ENCODE data around the gene NETO2. TPM values are rescaled to one million over a fixed set of nuclear protein-coding genes. Genes with fewer than 3 reads are reported as not detected.

Gene NETO2
- total RNA-seq, 1 experiment from 2014 or later = 28.6 TPM

- Histone ChIP-seq H3K27ac (ENCODE audit: insufficient read length, low read depth, low read length) (no peak overlapping the region), H2AFZ (ENCODE audit: low read length) (no peak overlapping the region), H3K79me2 (ENCODE audit: insufficient read depth, low read length) (peaks cover 1% of the 10 kb centered on the region; the same call in 1 of the 2 replicates), H3K4me1 (ENCODE audit: insufficient read depth, low read length) (no peaks in the 10 kb centered on the region), H3K18ac (ENCODE audit: insufficient read length, low read depth, low read length) (no peak overlapping the region), H3K9ac (ENCODE audit: extremely low read depth, insufficient read length, low read length) (no peak overlapping the region), H3K23ac (ENCODE audit: insufficient read length, low read depth, low read length) (no peak overlapping the region), H2BK120ac (ENCODE audit: low read depth, low read length, poor library complexity, severe bottlenecking) (no peak overlapping the region), H4K20me1 (ENCODE audit: control insufficient read depth, insufficient read depth, insufficient read length) (no peaks in the 10 kb centered on the region), H4K91ac (ENCODE audit: insufficient read length, low read depth, low read length) (no peak overlapping the region), H3K27me3 (ENCODE audit: insufficient read depth, low read length) (peaks cover 3% of the 10 kb centered on the region; the same call in 1 of the 2 replicates), H2BK12ac (ENCODE audit: insufficient read length, low read depth, low read length) (no peak overlapping the region), H3K14ac (ENCODE audit: insufficient read depth, low read length) (no peak overlapping the region), H2BK20ac (ENCODE audit: low read depth, low read length, poor library complexity, severe bottlenecking) (no peak overlapping the region), H3T11ph (ENCODE audit: low read length) (no peak overlapping the region), H4K8ac (replicated peaks; ENCODE audit: insufficient read length, low read depth, low read length) (no peak overlapping the region), H3K56ac (ENCODE audit: insufficient read length, low read depth, low read length) (no peak overlapping the region), H4K5ac (ENCODE audit: insufficient read length, low read depth, low read length) (no peak overlapping the region), H3K79me1 (ENCODE audit: insufficient read depth, low read depth, low read length, poor library complexity, severe bottlenecking) (no peaks in the 10 kb centered on the region), H3K4ac (ENCODE audit: low read depth, low read length) (no peak overlapping the region), H3K23me2 (ENCODE audit: insufficient read length, low read depth, low read length, poor library complexity, severe bottlenecking) (peaks cover 16% of the 10 kb centered on the region), H3K9me3 (ENCODE audit: control insufficient read depth, low read depth, low read length) (no peaks in the 10 kb centered on the region), H2BK15ac (ENCODE audit: low read depth, low read length) (no peak overlapping the region), H3K4me2 (ENCODE audit: insufficient read depth, insufficient read length, low read length) (peak overlapping the region; percentile 12), H2AK5ac (ENCODE audit: insufficient read length, low read length) (no peak overlapping the region), H2BK5ac (ENCODE audit: insufficient read length, low read length) (no peak overlapping the region)
- Mint-ChIP-seq H3K9me3 (peaks cover 0 to 3% of the 10 kb centered on the region in 2 experiments; a peak in 1 of 5 replicates), H3K27me3 (ENCODE audit: low read depth) (peaks cover 35% of the 10 kb centered on the region), H3K27ac (no peak overlapping the region), H3K36me3 (ENCODE audit: insufficient read depth in 1 of 3, low read depth in 3 of 3) (no peaks in the 10 kb centered on the region; a peak in 1 of 7 replicates), H3K4me1 (peaks cover 16 to 22% of the 10 kb centered on the region in 2 experiments), H3K4me3 (peak overlapping the region; percentile 64 to 80)
- no CpG with 5 or more reads among the region's 10 CpGs for WGBS (ENCODE audit: extremely low coverage, insufficient read length, low lambda C conversion rate)
- no peak; the same call in 2 of the 3 replicates for TF ChIP-seq CTCF (conservative IDR thresholded peaks at IDR 0.05)
- DNase-seq = no peak
Observed at GRCh38 chr16:47144559-47144877, 773 bp upstream of the NETO2 start.

Measured in H9 (cell line).